Esophagus muscularis mucosa (tissue), 3 donors: Measurements from ENCODE around the gene LCN15.

ENCODE experiments used
- POLR2A ChIP-seq: fragments of 450-650 bp; IDR thresholded peaks from one replicate; pipeline ENCODE4 v1.6.1; 2017; ENCODE audit warnings: antibody characterized with exemption, moderate library complexity, mild to moderate bottlenecking, low read depth
- TF ChIP-seq, protein P1 (sequence below), 3 experiments: fragments of 200-600 bp in 2 of 3; fragments of 450-650 bp in 1 of 3; sonication (generic) in 2 of 3; IDR thresholded peaks; one replicate each; pipeline ENCODE4 v1.5.1; 2017 to 2019; ENCODE audit warnings: antibody characterized with exemption in 3 of 3, mild to moderate bottlenecking in 2 of 3, moderate library complexity in 1 of 3

- TF ChIP-seq, protein P1, sequence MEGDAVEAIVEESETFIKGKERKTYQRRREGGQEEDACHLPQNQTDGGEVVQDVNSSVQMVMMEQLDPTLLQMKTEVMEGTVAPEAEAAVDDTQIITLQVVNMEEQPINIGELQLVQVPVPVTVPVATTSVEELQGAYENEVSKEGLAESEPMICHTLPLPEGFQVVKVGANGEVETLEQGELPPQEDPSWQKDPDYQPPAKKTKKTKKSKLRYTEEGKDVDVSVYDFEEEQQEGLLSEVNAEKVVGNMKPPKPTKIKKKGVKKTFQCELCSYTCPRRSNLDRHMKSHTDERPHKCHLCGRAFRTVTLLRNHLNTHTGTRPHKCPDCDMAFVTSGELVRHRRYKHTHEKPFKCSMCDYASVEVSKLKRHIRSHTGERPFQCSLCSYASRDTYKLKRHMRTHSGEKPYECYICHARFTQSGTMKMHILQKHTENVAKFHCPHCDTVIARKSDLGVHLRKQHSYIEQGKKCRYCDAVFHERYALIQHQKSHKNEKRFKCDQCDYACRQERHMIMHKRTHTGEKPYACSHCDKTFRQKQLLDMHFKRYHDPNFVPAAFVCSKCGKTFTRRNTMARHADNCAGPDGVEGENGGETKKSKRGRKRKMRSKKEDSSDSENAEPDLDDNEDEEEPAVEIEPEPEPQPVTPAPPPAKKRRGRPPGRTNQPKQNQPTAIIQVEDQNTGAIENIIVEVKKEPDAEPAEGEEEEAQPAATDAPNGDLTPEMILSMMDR (IDR thresholded peaks at IDR 0.05): no peak
- no peak for TF ChIP-seq POLR2A
Observed at GRCh38 chr9:136714893-136715274, 49.4 kb downstream of the LCN15 start.
